ENCODE measurements around the gene MAML3.

- no peak for TF ChIP-seq POLR2AphosphoS5 (IDR thresholded peaks at IDR 0.05; ENCODE audit: low read depth)
- no peak for TF ChIP-seq CTCF (IDR thresholded peaks at IDR 0.05; ENCODE audit: insufficient read depth, low read length)
These were observed 45.2 kb downstream of the MAML3 start for GRCh38 chr4:140108713-140109230.

Data from HL-60 (cell line).